ENCODE results near the gene TRPV6.

- no peak for TF ChIP-seq CTCF (IDR thresholded peaks at IDR 0.05; ENCODE audit: insufficient read depth, low read length, poor library complexity, severe bottlenecking)
- no peak for TF ChIP-seq EZH2phosphoT487 (conservative IDR thresholded peaks at IDR 0.05; ENCODE audit: low read length)
Observed at GRCh38 chr7:142867398-142868187, 18.0 kb downstream of the TRPV6 start.
